Epithelial cell of proximal tubule (primary cell): Measurements from ENCODE around the gene SLCO4A1. TPM values are rescaled to one million over a fixed set of nuclear protein-coding genes. Genes with fewer than 3 reads are reported as not detected.

Source experiments
- DNase-seq: peaks from one replicate; pipeline ENCODE4 v3.0.0-alpha.2; 2011; ENCODE audit warnings: low read depth
- H3K4me3 ChIP-seq: 2 replicates; pipeline ENCODE4 v1.5.1; 2011; ENCODE audit warnings: low read depth, mild to moderate bottlenecking, low read length
- total RNA-seq: library from RNA; depleted of rRNA; stranded (reverse); fragments of >200 nt; gene quantifications from 2 replicates; pipeline ENCODE4 v1.2.3, GENCODE V29; 2015
- TF ChIP-seq, protein P1 (sequence below): conservative IDR thresholded peaks from 2 replicates; pipeline ENCODE4 v1.5.1; 2012; ENCODE audit warnings: low read depth, mild to moderate bottlenecking, low read length

The SLCO4A1 gene
- total RNA-seq, 1 donor from 2014 or later, result 57.3 TPM

DNA sequence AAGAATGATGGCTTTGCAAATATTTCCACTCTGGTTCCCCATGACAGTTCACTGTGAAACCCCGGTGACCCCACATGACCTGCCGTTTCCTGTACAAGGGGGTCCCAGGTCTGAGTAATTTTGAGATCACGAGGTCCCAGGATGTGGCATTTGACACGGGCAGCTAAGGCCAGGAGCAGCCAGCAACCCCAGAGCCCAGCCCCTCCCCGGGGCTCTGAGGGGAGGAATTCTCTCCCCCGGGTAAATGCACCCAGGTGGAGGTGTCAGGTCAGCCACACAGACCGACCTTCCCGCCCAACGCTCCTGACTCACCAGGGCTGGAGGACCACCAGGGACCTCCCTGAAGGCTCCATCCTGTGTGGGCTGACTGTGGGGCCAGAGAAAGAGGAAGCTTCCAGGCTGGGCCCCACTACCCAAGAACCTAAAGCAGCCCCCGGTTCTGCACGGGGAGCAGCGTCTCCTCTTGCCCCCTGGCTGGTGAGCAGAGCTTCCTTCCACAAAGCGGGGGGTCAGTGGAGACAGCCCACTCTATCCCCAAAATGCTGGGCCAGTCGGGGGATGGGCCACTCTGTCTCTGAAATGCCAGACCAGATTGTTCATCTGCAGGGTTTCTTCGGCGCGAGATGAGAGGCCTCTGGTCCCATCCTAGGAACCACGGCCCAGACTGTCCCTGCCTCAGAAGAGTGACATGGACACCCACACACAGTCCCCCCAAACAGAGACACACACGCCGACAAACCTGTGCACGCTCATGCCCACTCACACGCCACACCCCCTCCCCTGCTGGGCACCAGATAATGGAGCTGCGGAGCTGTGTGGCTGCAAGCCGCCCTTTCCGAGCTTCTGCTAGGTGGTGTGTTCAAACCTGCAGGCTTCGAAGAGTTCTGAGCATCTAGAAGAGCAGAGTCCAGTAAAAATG lies 23.4 kb upstream of the SLCO4A1 start:
- DNase-seq, result no peak
- TF ChIP-seq, protein P1, sequence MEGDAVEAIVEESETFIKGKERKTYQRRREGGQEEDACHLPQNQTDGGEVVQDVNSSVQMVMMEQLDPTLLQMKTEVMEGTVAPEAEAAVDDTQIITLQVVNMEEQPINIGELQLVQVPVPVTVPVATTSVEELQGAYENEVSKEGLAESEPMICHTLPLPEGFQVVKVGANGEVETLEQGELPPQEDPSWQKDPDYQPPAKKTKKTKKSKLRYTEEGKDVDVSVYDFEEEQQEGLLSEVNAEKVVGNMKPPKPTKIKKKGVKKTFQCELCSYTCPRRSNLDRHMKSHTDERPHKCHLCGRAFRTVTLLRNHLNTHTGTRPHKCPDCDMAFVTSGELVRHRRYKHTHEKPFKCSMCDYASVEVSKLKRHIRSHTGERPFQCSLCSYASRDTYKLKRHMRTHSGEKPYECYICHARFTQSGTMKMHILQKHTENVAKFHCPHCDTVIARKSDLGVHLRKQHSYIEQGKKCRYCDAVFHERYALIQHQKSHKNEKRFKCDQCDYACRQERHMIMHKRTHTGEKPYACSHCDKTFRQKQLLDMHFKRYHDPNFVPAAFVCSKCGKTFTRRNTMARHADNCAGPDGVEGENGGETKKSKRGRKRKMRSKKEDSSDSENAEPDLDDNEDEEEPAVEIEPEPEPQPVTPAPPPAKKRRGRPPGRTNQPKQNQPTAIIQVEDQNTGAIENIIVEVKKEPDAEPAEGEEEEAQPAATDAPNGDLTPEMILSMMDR, result no peak
- no peak overlapping the region for H3K4me3 ChIP-seq

DNA sequence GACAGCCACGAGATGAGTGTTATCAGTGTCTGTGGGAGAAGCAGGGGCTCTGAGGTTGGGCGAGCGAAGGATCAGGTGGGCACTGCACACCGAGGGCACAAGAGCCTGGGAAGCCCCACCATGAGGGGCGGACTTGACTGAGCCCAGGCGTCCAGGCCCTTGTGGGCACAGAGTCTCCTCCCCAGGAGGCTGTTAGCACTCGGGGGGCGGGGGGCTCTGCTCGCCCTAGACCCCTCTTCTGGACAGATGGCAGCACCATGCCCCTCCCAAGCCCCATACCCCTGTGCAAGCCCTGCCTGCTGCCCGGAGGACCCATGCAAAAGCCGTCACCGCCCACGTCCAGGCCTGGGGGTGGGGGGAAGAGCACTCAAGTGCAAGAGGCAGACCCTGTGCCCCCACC lies 21.7 kb upstream of the SLCO4A1 start:
- TF ChIP-seq, protein P1, result no peak
- no peak for DNase-seq

DNA sequence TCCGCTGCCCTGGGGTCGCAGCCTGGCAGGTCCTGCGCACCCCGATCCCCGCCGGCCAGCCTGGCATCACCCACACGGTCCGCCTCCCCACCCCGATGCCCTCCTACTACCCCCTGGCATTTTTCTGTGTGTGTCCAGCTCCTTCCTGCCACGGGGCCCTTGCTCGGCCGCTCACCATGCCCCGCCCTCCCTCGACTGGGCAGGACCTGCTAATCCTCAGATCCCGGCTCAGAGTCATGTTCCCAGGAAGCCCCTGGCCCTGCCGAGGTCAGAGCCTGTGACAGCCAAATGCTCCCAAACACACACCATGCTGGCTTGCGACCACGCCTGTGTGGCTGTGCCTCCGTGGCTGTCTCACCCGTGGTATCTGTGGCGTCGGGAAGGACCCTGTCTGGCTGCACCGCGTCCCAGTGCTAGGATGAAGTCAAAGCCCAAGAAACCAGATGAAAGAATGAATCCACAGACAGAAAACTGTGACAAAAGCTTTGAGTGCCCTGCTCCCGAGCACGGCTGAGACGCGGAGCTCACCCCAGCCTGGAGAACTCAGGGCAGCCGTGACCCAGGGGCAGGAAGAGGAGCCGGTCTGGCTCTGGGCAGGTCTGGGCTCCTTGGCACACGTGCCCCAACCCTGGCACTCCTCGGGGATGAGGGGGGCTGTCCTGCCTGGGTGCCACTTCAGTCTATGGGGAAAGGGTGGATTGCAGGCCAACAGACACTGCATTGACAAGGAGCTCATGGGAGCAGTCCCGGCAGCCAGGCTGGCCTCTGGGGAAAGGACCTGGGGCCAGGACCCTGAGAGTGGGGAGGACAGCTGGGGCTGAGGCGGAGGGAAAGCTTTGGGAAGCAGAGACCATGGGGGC lies 20.8 kb upstream of the SLCO4A1 start:
- peak overlapping the region; percentile 30 for H3K4me3 ChIP-seq
- TF ChIP-seq, protein P1, result no peak
- no peak for DNase-seq

More for the DNA sequence above, 21.7 kb upstream of the SLCO4A1 start:
- H3K4me3 ChIP-seq, result peak overlapping the region; percentile 0

DNA sequence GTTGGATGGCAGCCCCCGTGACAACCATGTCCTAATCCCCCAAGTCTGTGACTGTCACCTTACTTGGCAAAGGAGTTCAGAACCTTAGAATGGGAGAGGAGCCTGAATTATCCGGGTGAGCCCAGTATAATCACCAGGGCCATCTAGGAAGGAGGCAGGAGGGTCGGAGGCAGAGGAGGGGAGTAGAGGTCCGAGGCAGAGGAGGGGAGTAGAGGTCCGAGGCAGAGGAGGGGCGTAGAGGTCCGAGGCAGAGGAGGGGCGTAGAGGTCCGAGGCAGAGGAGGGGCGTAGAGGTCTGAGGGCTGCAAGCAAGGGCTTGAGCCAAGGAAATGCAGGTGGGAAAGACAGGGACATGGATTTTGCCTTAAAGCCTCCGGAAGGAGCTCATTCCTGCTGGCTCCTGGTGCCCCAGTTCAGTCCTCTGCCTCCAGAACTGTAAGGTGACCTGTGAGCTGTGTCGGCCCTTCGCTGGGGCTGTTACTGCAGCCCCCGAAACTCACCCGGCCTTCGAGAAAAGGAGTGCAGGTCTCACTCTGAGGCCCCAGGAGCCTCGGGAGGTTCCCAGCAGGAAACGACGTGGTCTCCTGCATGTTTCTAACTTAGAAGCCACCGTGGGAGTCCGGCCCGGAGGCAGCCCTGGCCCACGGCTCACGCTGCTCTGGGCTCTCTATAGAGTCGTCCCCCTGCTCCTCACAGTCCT lies 20.0 kb upstream of the SLCO4A1 start:
- H3K4me3 ChIP-seq, result peak overlapping the region; percentile 30
- DNase-seq, result no peak
- TF ChIP-seq, protein P1, result no peak

DNA sequence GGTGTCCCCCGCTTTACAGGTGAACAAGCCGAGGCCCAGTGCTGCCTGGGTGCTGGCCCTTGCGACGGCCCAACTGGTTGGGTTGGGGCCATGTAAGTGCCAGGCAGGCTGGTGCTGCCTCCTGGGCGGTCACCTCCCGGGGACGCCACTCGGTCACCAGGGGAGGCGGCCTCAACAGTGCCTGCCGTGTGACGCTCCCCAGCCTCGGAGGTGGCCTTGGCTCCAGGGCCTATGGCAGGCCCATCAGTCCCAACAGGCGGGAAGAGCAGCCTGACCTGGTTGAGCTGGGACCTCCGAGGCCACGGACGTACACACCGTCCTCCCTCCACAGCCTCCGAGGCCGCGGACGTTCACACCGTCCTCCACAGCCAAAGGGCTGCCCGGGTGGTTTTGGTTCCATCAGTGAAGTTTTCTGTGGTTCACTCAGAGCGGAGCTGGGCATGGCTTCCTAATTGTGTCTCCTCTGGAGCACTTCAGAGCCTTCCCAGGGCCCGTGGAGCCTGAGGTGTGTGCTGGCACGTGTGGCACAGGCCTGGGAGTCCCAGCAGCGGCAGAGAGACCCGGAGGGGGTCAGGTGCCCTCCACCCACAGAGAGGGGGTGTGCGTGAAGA lies 19.3 kb upstream of the SLCO4A1 start:
- no peak for DNase-seq
- TF ChIP-seq, protein P1, result no peak
- H3K4me3 ChIP-seq, result peak overlapping the region; percentile 30

DNA sequence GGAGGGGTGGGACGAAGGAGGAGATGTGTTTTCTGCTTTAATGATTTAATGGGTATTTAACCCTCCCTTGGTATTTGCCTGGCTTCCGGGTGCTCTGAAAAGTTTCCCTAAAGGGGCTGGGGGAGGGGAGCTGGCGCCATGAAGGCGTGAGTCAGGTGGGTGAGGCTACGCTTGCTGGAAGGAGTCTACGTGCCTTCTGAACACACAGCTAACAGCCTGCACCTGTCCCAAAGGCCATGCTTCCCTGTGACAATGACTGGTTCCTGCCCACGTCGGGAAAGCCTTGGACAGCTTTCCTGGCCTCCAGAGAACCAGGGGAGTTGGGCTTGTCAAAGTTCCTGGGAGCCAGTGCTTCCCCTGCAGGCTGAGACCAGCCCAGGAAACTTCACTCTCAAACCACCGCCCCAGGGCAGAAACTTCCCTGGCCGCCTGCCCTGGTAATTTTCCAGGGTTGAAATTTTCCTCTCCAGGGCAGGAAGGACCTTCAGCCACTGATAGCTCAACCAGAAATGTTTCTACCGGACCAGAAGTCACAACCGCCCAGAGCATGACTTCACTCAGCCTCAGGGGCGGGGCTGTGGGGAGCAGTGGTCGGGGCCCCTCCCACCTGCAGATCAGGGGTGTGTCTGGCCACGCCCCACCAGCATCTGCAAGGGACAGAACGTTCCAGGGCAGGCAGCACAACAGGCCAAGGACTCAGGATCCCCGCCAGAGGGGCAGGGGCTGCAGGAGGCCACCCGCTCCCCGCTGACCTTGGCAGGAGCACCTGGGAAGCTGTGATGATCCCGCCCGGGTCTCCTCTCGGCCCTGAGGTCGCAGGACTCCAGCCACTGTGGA lies 18.6 kb upstream of the SLCO4A1 start:
- TF ChIP-seq, protein P1, result peak; percentile 8
- H3K4me3 ChIP-seq, result peak overlapping the region; percentile 30
- DNase-seq, result peak; percentile 73
